H9 (cell line): ENCODE results near the gene PUS7. TPM values are rescaled to one million over a fixed set of nuclear protein-coding genes. Genes with fewer than 3 reads are reported as not detected.
"Not testable (repeated sequence)": the region's sequence is repeated elsewhere in the genome, so short reads cannot be mapped to it uniquely, and the experiment has no call there.

ENCODE experiments used
- DNase-seq: peaks from one replicate; pipeline ENCODE4 v3.0.0-alpha.2; 2017
- H2AFZ ChIP-seq: one replicate; pipeline ENCODE4 v1.6.1; 2013; ENCODE audit warnings: mild to moderate bottlenecking, low read length, control low read depth, moderate library complexity
- H2AK5ac ChIP-seq: 2 replicates; pipeline ENCODE4 v1.6.1; 2013; ENCODE audit warnings: low read length, control low read depth, mixed read lengths; ENCODE audit not compliant: insufficient read length
- H2BK120ac ChIP-seq: one replicate; pipeline ENCODE4 v1.6.1; 2013; ENCODE audit warnings: low read depth, mild to moderate bottlenecking, low read length, control low read depth, inconsistent platforms; ENCODE audit not compliant: poor library complexity, severe bottlenecking
- H2BK12ac ChIP-seq: 2 replicates; pipeline ENCODE4 v1.6.1; 2013; ENCODE audit warnings: low read length, control low read depth, mixed read lengths, low read depth; ENCODE audit not compliant: insufficient read length
- H2BK15ac ChIP-seq: 2 replicates; pipeline ENCODE4 v1.6.1; 2013; ENCODE audit warnings: low read depth, low read length, control low read depth
- H2BK20ac ChIP-seq: one replicate; pipeline ENCODE4 v1.6.1; 2013; ENCODE audit warnings: low read depth, mild to moderate bottlenecking, low read length, control low read depth, inconsistent platforms; ENCODE audit not compliant: poor library complexity, severe bottlenecking
- H2BK5ac ChIP-seq: 2 replicates; pipeline ENCODE4 v1.6.1; 2013; ENCODE audit warnings: low read length, control low read depth, mixed read lengths; ENCODE audit not compliant: insufficient read length
- H3K14ac ChIP-seq: 2 replicates; pipeline ENCODE4 v1.6.1; 2013; ENCODE audit warnings: low read length, control low read depth; ENCODE audit not compliant: insufficient read depth
- H3K18ac ChIP-seq: 2 replicates; pipeline ENCODE4 v1.6.1; 2013; ENCODE audit warnings: low read depth, mild to moderate bottlenecking, mixed read lengths, low read length, control low read depth; ENCODE audit not compliant: insufficient read length
- H3K23ac ChIP-seq: 2 replicates; pipeline ENCODE4 v1.6.1; 2013; ENCODE audit warnings: low read length, control low read depth, mixed read lengths, low read depth; ENCODE audit not compliant: insufficient read length
- H3K23me2 ChIP-seq: 2 replicates; pipeline ENCODE4 v1.6.1; 2013; ENCODE audit warnings: low read depth, mild to moderate bottlenecking, mixed read lengths, low read length, control low read depth; ENCODE audit not compliant: insufficient read length, poor library complexity, severe bottlenecking
- H3K27ac ChIP-seq: 2 replicates; pipeline ENCODE4 v1.5.1; 2013; ENCODE audit warnings: low read length, control low read depth, mixed read lengths, low read depth; ENCODE audit not compliant: insufficient read length
- H3K27me3 ChIP-seq: 2 replicates; pipeline ENCODE4 v1.6.1; 2013; ENCODE audit warnings: low read length, control low read depth, inconsistent platforms; ENCODE audit not compliant: insufficient read depth
- H3K4ac ChIP-seq: 2 replicates; pipeline ENCODE4 v1.6.1; 2013; ENCODE audit warnings: low read depth, mild to moderate bottlenecking, control low read depth, inconsistent platforms, low read length, moderate library complexity
- H3K4me1 ChIP-seq: 2 replicates; pipeline ENCODE4 v1.6.1; 2013; ENCODE audit warnings: low read length, control low read depth, inconsistent platforms; ENCODE audit not compliant: insufficient read depth
- H3K4me2 ChIP-seq: 2 replicates; pipeline ENCODE4 v1.6.1; 2013; ENCODE audit warnings: low read length, control low read depth, mixed read lengths; ENCODE audit not compliant: insufficient read length, insufficient read depth
- H3K56ac ChIP-seq: 2 replicates; pipeline ENCODE4 v1.6.1; 2013; ENCODE audit warnings: low read depth, mild to moderate bottlenecking, mixed read lengths, low read length, control low read depth; ENCODE audit not compliant: insufficient read length
- H3K79me1 ChIP-seq: 2 replicates; pipeline ENCODE4 v1.6.1; 2013; ENCODE audit warnings: low read depth, mild to moderate bottlenecking, moderate library complexity, low read length, control low read depth, inconsistent platforms; ENCODE audit not compliant: insufficient read depth, poor library complexity, severe bottlenecking
- H3K79me2 ChIP-seq: 2 replicates; pipeline ENCODE4 v1.6.1; 2013; ENCODE audit warnings: low read length, control low read depth, inconsistent platforms; ENCODE audit not compliant: insufficient read depth
- H3K9ac ChIP-seq: 2 replicates; pipeline ENCODE4 v1.6.1; 2013; ENCODE audit warnings: low read length, control low read depth, mixed read lengths; ENCODE audit not compliant: insufficient read length; ENCODE audit errors: extremely low read depth
- H3K9me3 ChIP-seq: one replicate; pipeline ENCODE4 v1.6.1; 2013; ENCODE audit warnings: low read depth, low read length, inconsistent platforms; ENCODE audit not compliant: control insufficient read depth
- H3T11ph ChIP-seq: one replicate; pipeline ENCODE4 v1.6.1; 2013; ENCODE audit warnings: mild to moderate bottlenecking, low read length, control low read depth, inconsistent platforms
- H4K20me1 ChIP-seq: one replicate; pipeline ENCODE4 v1.6.1; 2013; ENCODE audit not compliant: control insufficient read depth, insufficient read length, insufficient read depth
- H4K5ac ChIP-seq: 2 replicates; pipeline ENCODE4 v1.6.1; 2013; ENCODE audit warnings: low read depth, mild to moderate bottlenecking, mixed read lengths, low read length, control low read depth; ENCODE audit not compliant: insufficient read length
- H4K8ac ChIP-seq: replicated peaks from 2 replicates; pipeline ENCODE4 v1.6.1; 2013; ENCODE audit warnings: low read length, control low read depth, mixed read lengths, low read depth; ENCODE audit not compliant: insufficient read length
- H4K91ac ChIP-seq: 2 replicates; pipeline ENCODE4 v1.6.1; 2013; ENCODE audit warnings: low read depth, mild to moderate bottlenecking, moderate library complexity, mixed read lengths, low read length, control low read depth; ENCODE audit not compliant: insufficient read length
- H3K27ac Mint-ChIP-seq, 3 experiments: 2 replicates in 2 of 3; 3 replicates in 1 of 3; pipeline ENCODE4 v1.8.0; 2020 to 2021; ENCODE audit warnings: mixed read lengths in 3 of 3, mild to moderate bottlenecking in 1 of 3, moderate library complexity in 1 of 3
- H3K27me3 Mint-ChIP-seq: 2 replicates; pipeline ENCODE4 v1.8.0; 2021; ENCODE audit warnings: low read depth, mild to moderate bottlenecking, moderate library complexity, mixed read lengths
- H3K36me3 Mint-ChIP-seq, 3 experiments: 2 replicates in 2 of 3; 3 replicates in 1 of 3; pipeline ENCODE4 v1.8.0; 2020 to 2021; ENCODE audit warnings: low read depth in 3 of 3, mixed read lengths in 3 of 3; ENCODE audit not compliant: insufficient read depth in 1 of 3
- H3K4me1 Mint-ChIP-seq, 2 experiments: 2 replicates each; pipeline ENCODE4 v1.8.0; 2020; ENCODE audit warnings: mixed read lengths in 2 of 2
- H3K4me3 Mint-ChIP-seq, 2 experiments: 2 replicates in 1 of 2; 3 replicates in 1 of 2; pipeline ENCODE4 v1.8.0; 2020 to 2021; ENCODE audit warnings: mild to moderate bottlenecking in 2 of 2, mixed read lengths in 2 of 2, moderate library complexity in 1 of 2
- H3K9me3 Mint-ChIP-seq, 2 experiments: 2 replicates in 1 of 2; 3 replicates in 1 of 2; pipeline ENCODE4 v1.8.0; 2020; ENCODE audit warnings: mild to moderate bottlenecking in 2 of 2, mixed read lengths in 2 of 2, moderate library complexity in 1 of 2
- WGBS: extraction: QIAGEN DNeasy Blood & Tissue Kit; methylation state at CpG from one replicate; pipeline ENCODE4 v1.1.7; 2013; ENCODE audit warnings: missing lambda C conversion rate, low lambda C conversion rate, mixed read lengths; ENCODE audit not compliant: insufficient read length; ENCODE audit errors: extremely low coverage; 5-methylcytosine and 5-hydroxymethylcytosine counted together
- total RNA-seq: library from RNA; stranded (reverse); gene quantifications from 2 replicates; pipeline ENCODE4 v1.2.1, GENCODE V29; 2021
- TF ChIP-seq, protein P1 (sequence below): fragments of 200-600 bp; sonication (generic); conservative IDR thresholded peaks from 3 replicates; pipeline ENCODE4 v1.8.0; 2021; ENCODE audit warnings: antibody characterized with exemption, mild to moderate bottlenecking

PUS7 gene
- total RNA-seq, 1 experiment from 2014 or later, result 54.3 TPM

DNA sequence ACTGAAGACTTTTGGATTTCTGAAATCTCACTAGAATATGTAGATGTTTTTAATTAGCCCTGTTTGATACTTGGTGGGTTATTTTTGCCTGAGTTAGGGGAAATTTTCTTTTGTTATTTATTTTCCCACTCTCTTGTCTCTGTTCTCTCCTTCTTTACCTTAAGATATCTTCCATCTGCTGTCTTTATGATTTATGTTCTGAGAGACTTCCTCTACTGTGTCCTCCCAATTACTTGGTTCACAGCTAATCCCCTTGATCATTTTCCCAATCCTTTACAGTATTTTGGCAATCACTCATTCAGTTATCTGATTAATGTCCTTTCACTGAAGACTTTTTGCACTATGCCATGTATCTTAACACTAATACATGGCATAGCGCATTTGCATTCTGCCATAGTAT, 83.8 kb downstream of the PUS7 start:
- H3K27me3 Mint-ChIP-seq, result 0 out of 2 replicates have a peak, but pooled peaks cover 2% of the 10 kb centered on the region
- no peaks in the 10 kb centered on the region for H3K4me1 ChIP-seq
- H2AFZ ChIP-seq, result no peak overlapping the region
- no peaks in the 10 kb centered on the region for H3K79me2 ChIP-seq
- H3K4me1 Mint-ChIP-seq, result peaks cover 0 to 5% of the 10 kb centered on the region in 2 experiments
- H3K23me2 ChIP-seq, result no peaks in the 10 kb centered on the region
- no peak overlapping the region for H2BK5ac ChIP-seq
- H3K27me3 ChIP-seq, result no peaks in the 10 kb centered on the region
- H3K9me3 ChIP-seq, result no peaks in the 10 kb centered on the region
- H3K14ac ChIP-seq, result no peak overlapping the region
- no peak overlapping the region for H3K4me2 ChIP-seq
- no peak overlapping the region for H4K8ac ChIP-seq
- no peak overlapping the region for H3K56ac ChIP-seq
- H3K36me3 Mint-ChIP-seq, result no peaks in the 10 kb centered on the region; a peak in 1 of 7 replicates
- no peak overlapping the region for H3K18ac ChIP-seq
- no peak overlapping the region for H3K27ac ChIP-seq
- no peak overlapping the region for H3T11ph ChIP-seq
- no peaks in the 10 kb centered on the region for H3K9me3 Mint-ChIP-seq
- no peak overlapping the region for H3K9ac ChIP-seq
- H2BK120ac ChIP-seq, result no peak overlapping the region
- H3K27ac Mint-ChIP-seq, result no peak overlapping the region
- TF ChIP-seq, protein P1, sequence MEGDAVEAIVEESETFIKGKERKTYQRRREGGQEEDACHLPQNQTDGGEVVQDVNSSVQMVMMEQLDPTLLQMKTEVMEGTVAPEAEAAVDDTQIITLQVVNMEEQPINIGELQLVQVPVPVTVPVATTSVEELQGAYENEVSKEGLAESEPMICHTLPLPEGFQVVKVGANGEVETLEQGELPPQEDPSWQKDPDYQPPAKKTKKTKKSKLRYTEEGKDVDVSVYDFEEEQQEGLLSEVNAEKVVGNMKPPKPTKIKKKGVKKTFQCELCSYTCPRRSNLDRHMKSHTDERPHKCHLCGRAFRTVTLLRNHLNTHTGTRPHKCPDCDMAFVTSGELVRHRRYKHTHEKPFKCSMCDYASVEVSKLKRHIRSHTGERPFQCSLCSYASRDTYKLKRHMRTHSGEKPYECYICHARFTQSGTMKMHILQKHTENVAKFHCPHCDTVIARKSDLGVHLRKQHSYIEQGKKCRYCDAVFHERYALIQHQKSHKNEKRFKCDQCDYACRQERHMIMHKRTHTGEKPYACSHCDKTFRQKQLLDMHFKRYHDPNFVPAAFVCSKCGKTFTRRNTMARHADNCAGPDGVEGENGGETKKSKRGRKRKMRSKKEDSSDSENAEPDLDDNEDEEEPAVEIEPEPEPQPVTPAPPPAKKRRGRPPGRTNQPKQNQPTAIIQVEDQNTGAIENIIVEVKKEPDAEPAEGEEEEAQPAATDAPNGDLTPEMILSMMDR, result no peak
- no peak overlapping the region for H2BK20ac ChIP-seq
- WGBS, result no CpG with 5 or more reads among the region's 1 CpG
- no peak overlapping the region for H3K4ac ChIP-seq
- no peak overlapping the region for H4K91ac ChIP-seq
- H3K79me1 ChIP-seq, result no peaks in the 10 kb centered on the region
- H3K23ac ChIP-seq, result no peak overlapping the region
- H2BK15ac ChIP-seq, result no peak overlapping the region
- no peak overlapping the region for H3K4me3 Mint-ChIP-seq
- no peak overlapping the region for H2AK5ac ChIP-seq
- no peak overlapping the region for H4K5ac ChIP-seq
- no peak overlapping the region for H2BK12ac ChIP-seq
- H4K20me1 ChIP-seq, result no peaks in the 10 kb centered on the region
- DNase-seq, result no peak

DNA sequence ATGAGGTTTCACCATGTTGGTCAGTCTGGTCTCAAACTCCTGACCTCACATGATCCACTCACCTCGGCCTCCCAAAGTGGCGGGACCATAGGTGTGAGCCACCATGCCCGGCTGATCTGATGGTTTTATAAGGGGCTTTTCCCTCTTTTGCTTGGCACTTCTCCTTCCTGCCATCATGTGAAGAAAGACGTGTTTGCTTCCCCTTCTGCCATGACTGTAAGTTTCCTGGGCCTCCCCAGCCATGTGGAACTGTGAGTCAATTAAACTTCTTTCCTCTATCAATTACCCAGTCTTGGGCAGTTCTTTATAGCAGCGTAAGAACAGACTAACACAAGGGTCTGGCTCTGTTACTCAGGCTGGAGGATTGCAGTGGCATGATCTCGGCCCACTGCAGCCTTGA, 84.7 kb downstream of the PUS7 start:
- not testable (repeated sequence) for H3K4me3 Mint-ChIP-seq, H4K5ac ChIP-seq, H3K56ac ChIP-seq, H3K79me1 ChIP-seq, H2AK5ac ChIP-seq, H2BK12ac ChIP-seq, H3K9ac ChIP-seq, H2BK5ac ChIP-seq, H3K23me2 ChIP-seq, H2BK15ac ChIP-seq, H4K91ac ChIP-seq, H3K27me3 Mint-ChIP-seq, H3K27ac Mint-ChIP-seq, H3K4me1 Mint-ChIP-seq, H4K8ac ChIP-seq, H3K27ac ChIP-seq, H3K36me3 Mint-ChIP-seq, H3K4me2 ChIP-seq, H3K27me3 ChIP-seq, H3K4me1 ChIP-seq, H4K20me1 ChIP-seq, DNase-seq, H3K9me3 Mint-ChIP-seq, H3K18ac ChIP-seq, H3K14ac ChIP-seq, H3T11ph ChIP-seq, H2BK20ac ChIP-seq, H3K4ac ChIP-seq, H3K79me2 ChIP-seq, H2BK120ac ChIP-seq, H3K23ac ChIP-seq, H2AFZ ChIP-seq, H3K9me3 ChIP-seq
- WGBS, result no CpG with 5 or more reads among the region's 6 CpGs
